Omental fat pad (tissue), 4 donors: ENCODE results near the gene MYPN. TPM values are rescaled to one million over a fixed set of nuclear protein-coding genes. Genes with fewer than 3 reads are reported as not detected.
"Not testable (repeated sequence)": the region's sequence is repeated elsewhere in the genome, so short reads cannot be mapped to it uniquely, and the experiment has no call there.

Experiments used
- ATAC-seq: fragments of 150-250 bp; one replicate; pipeline ENCODE4 v1.9.1; 2016; ENCODE audit warnings: mild to moderate bottlenecking, moderate library complexity; ENCODE audit not compliant: low FRiP score
- DNase-seq: peaks from one replicate; pipeline ENCODE4 v3.0.0-alpha.2; 2019; ENCODE audit warnings: low spot score
- CTCF ChIP-seq, 3 donors: fragments of 450-650 bp; IDR thresholded peaks; one replicate each; pipeline ENCODE4 v1.5.1; 2016 to 2017; ENCODE audit warnings: antibody characterized with exemption in 3 of 3, mild to moderate bottlenecking in 3 of 3, moderate library complexity in 2 of 3
- total RNA-seq, 4 donors: library from RNA; depleted of rRNA; stranded (reverse); fragments of >200 nt; gene quantifications; one replicate each; pipeline ENCODE4 v1.1.0, GENCODE V29; 2016

Gene MYPN
- total RNA-seq, 4 donors from 2014 or later: not detected

GRCh38 chr10:68074775-68075549 lies 34.3 kb upstream of the MYPN start, which contains the start of gene HERC4:
Gene HERC4 (minus strand): TSS chr10:68075283. CDS start chr10:68073108, 2,175 bp downstream.
- DNase-seq: peak; percentile 74
- TF ChIP-seq CTCF (IDR thresholded peaks at IDR 0.05): no peak
- peak; percentile 99 for ATAC-seq

- no peak for DNase-seq
- TF ChIP-seq CTCF (IDR thresholded peaks at IDR 0.05): no peak
- no peak for ATAC-seq
Observed at GRCh38 chr10:68075550-68076004, 33.7 kb upstream of the MYPN start.

- not testable (repeated sequence) for ATAC-seq, DNase-seq
Observed at GRCh38 chr10:68076081-68076480, 33.2 kb upstream of the MYPN start.

GRCh38 chr10:68077026-68077425 lies 32.3 kb upstream of the MYPN start:
- DNase-seq (no peak), ATAC-seq (no peak)
- TF ChIP-seq CTCF (IDR thresholded peaks at IDR 0.05): no peak

GRCh38 chr10:68079434-68079833 lies 29.9 kb upstream of the MYPN start:
- TF ChIP-seq CTCF (IDR thresholded peaks at IDR 0.05): no peak
- DNase-seq (no peak), ATAC-seq (no peak)

GRCh38 chr10:68080853-68081431 lies 28.3 kb upstream of the MYPN start:
- TF ChIP-seq CTCF (IDR thresholded peaks at IDR 0.05): no peak
- ATAC-seq (no peak), DNase-seq (no peak)

- no peak for TF ChIP-seq CTCF (IDR thresholded peaks at IDR 0.05)
- DNase-seq (no peak), ATAC-seq (no peak)
Observed at GRCh38 chr10:68081916-68082315, 27.4 kb upstream of the MYPN start.
